Loucy (cell line): ENCODE results near the gene ARHGAP15.

Source experiments
- EZH2phosphoT487 ChIP-seq: fragments of 200-600 bp; IDR thresholded peaks from 2 replicates; pipeline ENCODE4 v1.6.1; 2018; ENCODE audit warnings: antibody characterized with exemption, mild to moderate bottlenecking, moderate library complexity, borderline replicate concordance
- TF ChIP-seq, protein P1 (sequence below): fragments of 200-600 bp; sonication (generic); conservative IDR thresholded peaks from 2 replicates; pipeline ENCODE4 v1.5.1; 2014; ENCODE audit warnings: mild to moderate bottlenecking, antibody characterized with exemption, low read length

DNA sequence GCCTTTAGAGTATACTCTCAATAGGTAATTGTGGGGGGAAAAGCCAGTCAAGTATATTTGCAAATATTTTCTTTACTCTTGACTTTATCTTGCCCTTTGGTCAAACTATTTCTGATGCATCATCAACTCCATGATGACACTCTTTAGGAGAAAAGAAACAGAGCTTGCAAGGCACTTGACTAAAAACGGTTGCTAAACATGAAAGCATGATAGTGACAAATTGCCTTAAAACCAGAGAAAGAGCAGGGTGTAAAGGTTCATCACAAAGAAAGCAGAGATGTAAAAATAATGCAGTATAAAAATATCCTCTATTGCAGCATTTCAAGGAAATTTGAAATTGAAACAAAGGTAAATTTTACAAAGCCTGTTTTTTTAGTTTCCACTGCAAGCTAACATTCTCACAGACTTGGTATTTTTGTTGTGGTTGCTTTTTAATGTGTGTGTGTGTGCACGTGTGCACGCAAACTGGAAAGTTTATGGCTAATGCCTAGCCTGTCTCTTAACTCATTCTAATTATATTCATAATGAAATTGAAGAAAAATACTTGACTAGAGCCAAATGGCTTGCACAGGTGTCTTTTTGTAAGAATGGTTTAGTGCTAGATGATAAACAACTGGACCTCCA is 503.6 kb downstream of the ARHGAP15 start:
- TF ChIP-seq, protein P1, sequence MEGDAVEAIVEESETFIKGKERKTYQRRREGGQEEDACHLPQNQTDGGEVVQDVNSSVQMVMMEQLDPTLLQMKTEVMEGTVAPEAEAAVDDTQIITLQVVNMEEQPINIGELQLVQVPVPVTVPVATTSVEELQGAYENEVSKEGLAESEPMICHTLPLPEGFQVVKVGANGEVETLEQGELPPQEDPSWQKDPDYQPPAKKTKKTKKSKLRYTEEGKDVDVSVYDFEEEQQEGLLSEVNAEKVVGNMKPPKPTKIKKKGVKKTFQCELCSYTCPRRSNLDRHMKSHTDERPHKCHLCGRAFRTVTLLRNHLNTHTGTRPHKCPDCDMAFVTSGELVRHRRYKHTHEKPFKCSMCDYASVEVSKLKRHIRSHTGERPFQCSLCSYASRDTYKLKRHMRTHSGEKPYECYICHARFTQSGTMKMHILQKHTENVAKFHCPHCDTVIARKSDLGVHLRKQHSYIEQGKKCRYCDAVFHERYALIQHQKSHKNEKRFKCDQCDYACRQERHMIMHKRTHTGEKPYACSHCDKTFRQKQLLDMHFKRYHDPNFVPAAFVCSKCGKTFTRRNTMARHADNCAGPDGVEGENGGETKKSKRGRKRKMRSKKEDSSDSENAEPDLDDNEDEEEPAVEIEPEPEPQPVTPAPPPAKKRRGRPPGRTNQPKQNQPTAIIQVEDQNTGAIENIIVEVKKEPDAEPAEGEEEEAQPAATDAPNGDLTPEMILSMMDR, result no peak
- TF ChIP-seq EZH2phosphoT487, result no peak
